WTC11 (cell line): ENCODE results near the gene UBE2V1. TPM values are rescaled to one million over a fixed set of nuclear protein-coding genes. Genes with fewer than 3 reads are reported as not detected.

ENCODE experiments used
- ATAC-seq: fragments of 200-7000 bp; cut with Tn5 transposase; 2 replicates; pipeline ENCODE4 v1.10.0; 2021; ENCODE audit warnings: mild to moderate bottlenecking, moderate library complexity
- CTCF ChIA-PET: fragments of 300-600 bp; sonication (Branson Sonifier 250); formaldehyde crosslinking; loops from one replicate; lab custom pipeline; 2021; ENCODE audit warnings: antibody characterized with exemption; lab: Charles Lee
- POLR2A ChIA-PET: fragments of 350-600 bp; sonication (Branson Sonifier 250); formaldehyde crosslinking; loops from one replicate; lab custom pipeline; 2021; ENCODE audit warnings: antibody characterized with exemption; lab: Charles Lee
- DNase-seq: peaks from one replicate; pipeline ENCODE4 v3.0.0; 2021; ENCODE audit warnings: low spot score
- H3K27ac Mint-ChIP-seq: 2 replicates; pipeline ENCODE4 v1.8.0; 2021; ENCODE audit warnings: mixed read lengths
- H3K27me3 Mint-ChIP-seq: 2 replicates; pipeline ENCODE4 v1.8.0; 2021; ENCODE audit warnings: low read depth, mild to moderate bottlenecking, moderate library complexity, mixed read lengths
- H3K36me3 Mint-ChIP-seq: 2 replicates; pipeline ENCODE4 v1.8.0; 2021; ENCODE audit warnings: mixed read lengths
- H3K4me1 Mint-ChIP-seq: 2 replicates; pipeline ENCODE4 v1.8.0; 2022; ENCODE audit warnings: mixed read lengths
- H3K4me3 Mint-ChIP-seq: 2 replicates; pipeline ENCODE4 v1.8.0; 2021; ENCODE audit warnings: mild to moderate bottlenecking, moderate library complexity, mixed read lengths
- H3K9me3 Mint-ChIP-seq: 2 replicates; pipeline ENCODE4 v1.8.0; 2021; ENCODE audit warnings: mixed read lengths
- AFF4 ChIP-seq: sonication (generic); formaldehyde crosslinking; IDR thresholded peaks from 2 replicates; pipeline ENCODE4 v1.8.1; 2023; ENCODE audit warnings: mild to moderate bottlenecking, missing genetic modification reagents, borderline replicate concordance
- ATF1 ChIP-seq: sonication (generic); formaldehyde crosslinking; IDR thresholded peaks from 2 replicates; pipeline ENCODE4 v1.8.1; 2023; ENCODE audit warnings: mild to moderate bottlenecking, moderate library complexity, missing genetic modification reagents
- CBFB ChIP-seq: sonication (generic); formaldehyde crosslinking; IDR thresholded peaks from 2 replicates; pipeline ENCODE4 v1.8.1; 2022; ENCODE audit warnings: mild to moderate bottlenecking, low read depth, missing genetic modification reagents
- CREM ChIP-seq: sonication (generic); formaldehyde crosslinking; IDR thresholded peaks from 2 replicates; pipeline ENCODE4 v1.8.1; 2022; ENCODE audit warnings: mild to moderate bottlenecking, missing genetic modification reagents, moderate library complexity
- ESRRA ChIP-seq: sonication (generic); formaldehyde crosslinking; IDR thresholded peaks from 2 replicates; pipeline ENCODE4 v1.8.1; 2022; ENCODE audit warnings: mild to moderate bottlenecking, missing genetic modification reagents, borderline replicate concordance
- ETV6 ChIP-seq: sonication (generic); formaldehyde crosslinking; IDR thresholded peaks from 2 replicates; pipeline ENCODE4 v1.8.1; 2022; ENCODE audit warnings: mild to moderate bottlenecking, missing genetic modification reagents
- FOXK1 ChIP-seq: sonication (generic); formaldehyde crosslinking; IDR thresholded peaks from 2 replicates; pipeline ENCODE4 v1.8.0; 2022; ENCODE audit warnings: mild to moderate bottlenecking, moderate library complexity, missing genetic modification reagents
- GABPB1 ChIP-seq: sonication (generic); formaldehyde crosslinking; IDR thresholded peaks from 2 replicates; pipeline ENCODE4 v1.8.1; 2023; ENCODE audit warnings: mild to moderate bottlenecking, missing genetic modification reagents
- GRHL2 ChIP-seq: fragments of 250-450 bp; sonication (Bioruptor Pico); IDR thresholded peaks from 2 replicates; pipeline ENCODE4 v1.8.0; 2022; ENCODE audit warnings: mild to moderate bottlenecking, moderate library complexity; ENCODE audit not compliant: insufficient replicate concordance, severe bottlenecking
- GTF2I ChIP-seq: fragments of 250-450 bp; sonication (Bioruptor Pico); conservative IDR thresholded peaks from 2 replicates; pipeline ENCODE4 v1.4.0; 2021; ENCODE audit warnings: mild to moderate bottlenecking
- HMGA2 ChIP-seq: fragments of 250-450 bp; sonication (Bioruptor Pico); IDR thresholded peaks from 2 replicates; pipeline ENCODE4 v1.4.0; 2021; ENCODE audit warnings: mild to moderate bottlenecking, moderate library complexity
- IRF1 ChIP-seq: sonication (generic); formaldehyde crosslinking; IDR thresholded peaks from 2 replicates; pipeline ENCODE4 v1.8.0; 2023; ENCODE audit warnings: missing genetic modification reagents
- KAT7 ChIP-seq: sonication (generic); formaldehyde crosslinking; IDR thresholded peaks from 2 replicates; pipeline ENCODE4 v1.8.1; 2023; ENCODE audit warnings: missing genetic modification reagents, mild to moderate bottlenecking, borderline replicate concordance
- MAX ChIP-seq: sonication (generic); formaldehyde crosslinking; IDR thresholded peaks from 2 replicates; pipeline ENCODE4 v1.8.0; 2022; ENCODE audit warnings: mild to moderate bottlenecking, missing genetic modification reagents
- MXD4 ChIP-seq: fragments of 250-450 bp; sonication (Bioruptor Pico); IDR thresholded peaks from 2 replicates; pipeline ENCODE4 v1.8.0; 2021; ENCODE audit warnings: mild to moderate bottlenecking, moderate library complexity, borderline replicate concordance
- NR3C1 ChIP-seq: sonication (generic); formaldehyde crosslinking; conservative IDR thresholded peaks from 2 replicates; pipeline ENCODE4 v1.8.1; 2023; ENCODE audit warnings: low read depth, mild to moderate bottlenecking, missing genetic modification reagents
- OVOL2 ChIP-seq: fragments of 250-450 bp; sonication (Bioruptor Pico); IDR thresholded peaks from 2 replicates; pipeline ENCODE4 v1.9.0; 2021; ENCODE audit warnings: mild to moderate bottlenecking, borderline replicate concordance
- PRDM15 ChIP-seq: sonication (generic); formaldehyde crosslinking; IDR thresholded peaks from 2 replicates; pipeline ENCODE4 v1.8.0; 2022; ENCODE audit warnings: missing genetic modification reagents
- SP1 ChIP-seq: sonication (generic); formaldehyde crosslinking; conservative IDR thresholded peaks from 2 replicates; pipeline ENCODE4 v1.8.1; 2022; ENCODE audit warnings: missing genetic modification reagents
- TCF7 ChIP-seq: sonication (generic); formaldehyde crosslinking; IDR thresholded peaks from 2 replicates; pipeline ENCODE4 v1.8.0; 2022; ENCODE audit warnings: mild to moderate bottlenecking, low read depth, missing genetic modification reagents, moderate library complexity
- ZBTB21 ChIP-seq: sonication (generic); formaldehyde crosslinking; IDR thresholded peaks from 2 replicates; pipeline ENCODE4 v1.8.1; 2023; ENCODE audit warnings: mild to moderate bottlenecking, missing genetic modification reagents, borderline replicate concordance
- ZBTB43 ChIP-seq: sonication (generic); formaldehyde crosslinking; IDR thresholded peaks from 2 replicates; pipeline ENCODE4 v1.8.1; 2023; ENCODE audit warnings: mild to moderate bottlenecking, missing genetic modification reagents
- ZNF281 ChIP-seq: sonication (generic); formaldehyde crosslinking; IDR thresholded peaks from 2 replicates; pipeline ENCODE4 v1.8.0; 2023; ENCODE audit warnings: mild to moderate bottlenecking, missing genetic modification reagents
- total RNA-seq: library from RNA; stranded (reverse); gene quantifications from 3 replicates; pipeline ENCODE4 v1.2.3, GENCODE V29; 2021

UBE2V1 gene
- total RNA-seq, 1 experiment from 2014 or later, result 144 TPM

- Mint-ChIP-seq H3K4me3 (peak overlapping the region; percentile 98), H3K36me3 (no peaks in the 10 kb centered on the region), H3K9me3 (no peaks in the 10 kb centered on the region), H3K27ac (peak overlapping the region; percentile 91), H3K27me3 (0 out of 2 replicates have a peak, but pooled peaks cover 2% of the 10 kb centered on the region), H3K4me1 (peaks cover 39% of the 10 kb centered on the region)
- ATAC-seq (peak; percentile 83), DNase-seq (peak; percentile 91)
- ChIA-PET CTCF (interaction anchor here (0.8 to 2.8 kb wide), 20 partner anchors 10 to 348 kb away, joined by 3 to 27 read pairs (median 5); partner anchors contain the start of genes CEBPB and PEDS1), POLR2A (interaction anchor here (1.2 to 2.0 kb wide), 4 partner anchors 9 to 56 kb away, joined by 4 to 8 read pairs (median 5); no protein-coding TSS in a partner anchor)
- peak; percentile 76; the same call in 1 of the 2 replicates for TF ChIP-seq GABPB1 (CRISPR knock-in tag)
- TF ChIP-seq ETV6 (CRISPR knock-in tag), result 0 out of 2 replicates have a peak, but pooled peaks have one; percentile 36
- no peak for TF ChIP-seq PRDM15
- TF ChIP-seq CBFB (CRISPR knock-in tag), result no peak
- TF ChIP-seq MXD4 (CRISPR knock-in tag), result no peak
- 0 out of 2 replicates have a peak, but pooled peaks have one; percentile 56 for TF ChIP-seq GTF2I (CRISPR knock-in tag)
- TF ChIP-seq IRF1 (CRISPR knock-in tag), result no peak
- TF ChIP-seq KAT7 (CRISPR knock-in tag), result no peak
- TF ChIP-seq AFF4 (CRISPR knock-in tag), result no peak
- no peak for TF ChIP-seq ATF1 (CRISPR knock-in tag)
- TF ChIP-seq SP1, result peak; percentile 40; the same call in 1 of the 2 replicates
- TF ChIP-seq ESRRA, result no peak
- TF ChIP-seq ZNF281 (CRISPR knock-in tag), result no peak
- TF ChIP-seq FOXK1, result peak; percentile 74; the same call in 1 of the 2 replicates
- TF ChIP-seq OVOL2 (CRISPR knock-in tag), result no peak
- TF ChIP-seq ZBTB43 (CRISPR knock-in tag), result no peak
- peak; percentile 71; the same call in 1 of the 2 replicates for TF ChIP-seq MAX (CRISPR knock-in tag)
- TF ChIP-seq TCF7, result no peak
- no peak for TF ChIP-seq HMGA2 (CRISPR knock-in tag)
- TF ChIP-seq CREM, result peak; percentile 82; the same call in 1 of the 2 replicates
- TF ChIP-seq ZBTB21 (CRISPR knock-in tag), result no peak
- TF ChIP-seq NR3C1, result no peak
- no peak for TF ChIP-seq GRHL2
These were observed 2.8 kb upstream of the UBE2V1 start for GRCh38 chr20:50115591-50116367.
